HL-60 (cell line): ENCODE results near the gene TRDN.
"Not testable (repeated sequence)": the region's sequence is repeated elsewhere in the genome, so short reads cannot be mapped to it uniquely, and the experiment has no call there.

Experiments used
- DNase-seq, 2 experiments: peaks; one replicate each; pipeline ENCODE4 v3.0.0-alpha.2; 2010 to 2020; ENCODE audit warnings: low read depth in 1 of 2, low spot score in 1 of 2
- H3K27ac ChIP-seq: fragments of 250-450 bp; sonication (Bioruptor Pico); replicated peaks from 2 replicates; pipeline ENCODE4 v1.5.1; 2020; ENCODE audit warnings: mild to moderate bottlenecking, moderate library complexity
- H3K27me3 ChIP-seq: fragments of 250-450 bp; sonication (Bioruptor Pico); 2 replicates; pipeline ENCODE4 v1.5.1; 2021; ENCODE audit warnings: mild to moderate bottlenecking, moderate library complexity; ENCODE audit not compliant: insufficient read depth, poor library complexity, severe bottlenecking
- H3K4me3 ChIP-seq: replicated peaks from 2 replicates; pipeline ENCODE4 v1.5.1; 2011; ENCODE audit warnings: mild to moderate bottlenecking, control low read depth, low read length; ENCODE audit not compliant: insufficient read depth
- CTCF ChIP-seq: IDR thresholded peaks from one replicate; pipeline ENCODE4 v1.5.1; 2011; ENCODE audit warnings: low read length, control low read depth, inconsistent platforms; ENCODE audit not compliant: insufficient read depth
- GABPA ChIP-seq: IDR thresholded peaks from 2 replicates; pipeline ENCODE4 v1.6.1; 2012; ENCODE audit warnings: low read depth
- POLR2AphosphoS5 ChIP-seq: IDR thresholded peaks from 2 replicates; pipeline ENCODE4 v1.6.1; 2012; ENCODE audit warnings: low read depth
- REST ChIP-seq: IDR thresholded peaks from 2 replicates; pipeline ENCODE4 v1.6.1; 2012; ENCODE audit warnings: low read depth; ENCODE audit not compliant: insufficient replicate concordance
- SPI1 ChIP-seq: IDR thresholded peaks from 2 replicates; pipeline ENCODE4 v1.6.1; 2012; ENCODE audit warnings: low read depth, mild to moderate bottlenecking, borderline replicate concordance

TRDN gene

GRCh38 chr6:123589317-123589716 is 47.4 kb downstream of the TRDN start:
- TF ChIP-seq CTCF (no peak), POLR2AphosphoS5 (no peak), SPI1 (no peak), GABPA (no peak), REST (no peak)
- Histone ChIP-seq H3K4me3 (no peak overlapping the region), H3K27ac (no peak overlapping the region), H3K27me3 (no peaks in the 10 kb centered on the region)
- DNase-seq, result no peak

GRCh38 chr6:123588546-123588895 is 48.2 kb downstream of the TRDN start:
- Histone ChIP-seq H3K27ac (no peak overlapping the region), H3K4me3 (no peak overlapping the region), H3K27me3 (no peaks in the 10 kb centered on the region)
- TF ChIP-seq POLR2AphosphoS5 (no peak), GABPA (no peak), SPI1 (no peak), CTCF (no peak), REST (no peak)
- DNase-seq, result no peak

GRCh38 chr6:123587838-123588545 is 48.8 kb downstream of the TRDN start:
- Histone ChIP-seq H3K4me3 (no peak overlapping the region), H3K27me3 (no peaks in the 10 kb centered on the region), H3K27ac (no peak overlapping the region)
- TF ChIP-seq POLR2AphosphoS5, result no peak
- no peak for TF ChIP-seq GABPA
- no peak for TF ChIP-seq REST
- TF ChIP-seq SPI1, result no peak
- no peak for TF ChIP-seq CTCF
- no peak for DNase-seq

- not testable (repeated sequence) for H3K27ac ChIP-seq
These were observed 49.3 kb downstream of the TRDN start for GRCh38 chr6:123587407-123587806.

More at GRCh38 chr6:123587407-123587806, 49.3 kb downstream of the TRDN start:
- not testable (repeated sequence) for H3K27me3 ChIP-seq, DNase-seq, H3K4me3 ChIP-seq
